ENCODE measurements around the gene NCOR2.

NCOR2 gene

GRCh38 chr12:124532331-124532750 lies 35.1 kb downstream of the NCOR2 start:
- Histone ChIP-seq H3K4me3 (ENCODE audit: low read length) (no peak overlapping the region), H3K9me3 (ENCODE audit: control insufficient read depth, low read depth, low read length) (no peaks in the 10 kb centered on the region), H3K9ac (ENCODE audit: low read length) (no peak overlapping the region), H3K4me1 (ENCODE audit: control insufficient read depth, low read depth, low read length) (peaks cover 8% of the 10 kb centered on the region), H3K36me3 (ENCODE audit: control insufficient read depth, low read depth, low read length) (peaks cover 3% of the 10 kb centered on the region), H3K27ac (ENCODE audit: low read length) (no peak overlapping the region), H3K27me3 (ENCODE audit: control insufficient read depth, insufficient read depth, low read length) (no peaks in the 10 kb centered on the region)

GRCh38 chr12:124531906-124532305 lies 35.5 kb downstream of the NCOR2 start:
- no peaks in the 10 kb centered on the region for H3K9me3 ChIP-seq (ENCODE audit: control insufficient read depth, low read depth, low read length)
- H3K36me3 ChIP-seq (ENCODE audit: control insufficient read depth, low read depth, low read length) = peaks cover 3% of the 10 kb centered on the region
- H3K4me1 ChIP-seq (ENCODE audit: control insufficient read depth, low read depth, low read length) = peaks cover 8% of the 10 kb centered on the region
- H3K4me3 ChIP-seq (ENCODE audit: low read length) = no peak overlapping the region
- no peak overlapping the region for H3K9ac ChIP-seq (ENCODE audit: low read length)
- H3K27ac ChIP-seq (ENCODE audit: low read length) = no peak overlapping the region
- no peaks in the 10 kb centered on the region for H3K27me3 ChIP-seq (ENCODE audit: control insufficient read depth, insufficient read depth, low read length)

- H3K4me3 ChIP-seq (ENCODE audit: low read length) = no peak overlapping the region
- peaks cover 3% of the 10 kb centered on the region for H3K36me3 ChIP-seq (ENCODE audit: control insufficient read depth, low read depth, low read length)
- H3K27ac ChIP-seq (ENCODE audit: low read length) = no peak overlapping the region
- peaks cover 8% of the 10 kb centered on the region for H3K4me1 ChIP-seq (ENCODE audit: control insufficient read depth, low read depth, low read length)
- H3K9ac ChIP-seq (ENCODE audit: low read length) = no peak overlapping the region
- no peaks in the 10 kb centered on the region for H3K27me3 ChIP-seq (ENCODE audit: control insufficient read depth, insufficient read depth, low read length)
- no peaks in the 10 kb centered on the region for H3K9me3 ChIP-seq (ENCODE audit: control insufficient read depth, low read depth, low read length)
Measured at GRCh38 chr12:124531281-124531745, 36.1 kb downstream of the NCOR2 start.

- H3K9ac ChIP-seq (ENCODE audit: low read length) = no peak overlapping the region
- H3K4me1 ChIP-seq (ENCODE audit: control insufficient read depth, low read depth, low read length) = peaks cover 8% of the 10 kb centered on the region
- H3K36me3 ChIP-seq (ENCODE audit: control insufficient read depth, low read depth, low read length) = peaks cover 3% of the 10 kb centered on the region
- H3K27ac ChIP-seq (ENCODE audit: low read length) = no peak overlapping the region
- H3K9me3 ChIP-seq (ENCODE audit: control insufficient read depth, low read depth, low read length) = no peaks in the 10 kb centered on the region
- H3K4me3 ChIP-seq (ENCODE audit: low read length) = no peak overlapping the region
- H3K27me3 ChIP-seq (ENCODE audit: control insufficient read depth, insufficient read depth, low read length) = no peaks in the 10 kb centered on the region
Measured at GRCh38 chr12:124530637-124531263, 36.7 kb downstream of the NCOR2 start.

GRCh38 chr12:124529565-124530276 lies 37.7 kb downstream of the NCOR2 start:
- Histone ChIP-seq H3K9me3 (ENCODE audit: control insufficient read depth, low read depth, low read length) (no peaks in the 10 kb centered on the region), H3K27ac (ENCODE audit: low read length) (no peak overlapping the region), H3K4me3 (ENCODE audit: low read length) (no peak overlapping the region), H3K36me3 (ENCODE audit: control insufficient read depth, low read depth, low read length) (peaks cover 3% of the 10 kb centered on the region), H3K4me1 (ENCODE audit: control insufficient read depth, low read depth, low read length) (peaks cover 8% of the 10 kb centered on the region), H3K9ac (ENCODE audit: low read length) (no peak overlapping the region), H3K27me3 (ENCODE audit: control insufficient read depth, insufficient read depth, low read length) (no peaks in the 10 kb centered on the region)

GRCh38 chr12:124527861-124528561 lies 39.4 kb downstream of the NCOR2 start:
- Histone ChIP-seq H3K4me1 (ENCODE audit: control insufficient read depth, low read depth, low read length) (peaks cover 5% of the 10 kb centered on the region), H3K27me3 (ENCODE audit: control insufficient read depth, insufficient read depth, low read length) (no peaks in the 10 kb centered on the region), H3K27ac (ENCODE audit: low read length) (no peak overlapping the region), H3K36me3 (ENCODE audit: control insufficient read depth, low read depth, low read length) (peaks cover 3% of the 10 kb centered on the region), H3K9me3 (ENCODE audit: control insufficient read depth, low read depth, low read length) (no peaks in the 10 kb centered on the region), H3K9ac (ENCODE audit: low read length) (no peak overlapping the region), H3K4me3 (ENCODE audit: low read length) (no peak overlapping the region)

- Histone ChIP-seq H3K27ac (ENCODE audit: low read length) (no peak overlapping the region), H3K4me1 (ENCODE audit: control insufficient read depth, low read depth, low read length) (no peaks in the 10 kb centered on the region), H3K27me3 (ENCODE audit: control insufficient read depth, insufficient read depth, low read length) (no peaks in the 10 kb centered on the region), H3K9me3 (ENCODE audit: control insufficient read depth, low read depth, low read length) (no peaks in the 10 kb centered on the region), H3K4me3 (ENCODE audit: low read length) (no peak overlapping the region), H3K9ac (ENCODE audit: low read length) (no peak overlapping the region), H3K36me3 (ENCODE audit: control insufficient read depth, low read depth, low read length) (peaks cover 3% of the 10 kb centered on the region)
Measured at GRCh38 chr12:124525927-124526692, 41.3 kb downstream of the NCOR2 start.

GRCh38 chr12:124525455-124525854 lies 42.0 kb downstream of the NCOR2 start:
- H3K4me1 ChIP-seq (ENCODE audit: control insufficient read depth, low read depth, low read length) = no peaks in the 10 kb centered on the region
- H3K9me3 ChIP-seq (ENCODE audit: control insufficient read depth, low read depth, low read length) = no peaks in the 10 kb centered on the region
- no peak overlapping the region for H3K9ac ChIP-seq (ENCODE audit: low read length)
- H3K4me3 ChIP-seq (ENCODE audit: low read length) = no peak overlapping the region
- H3K27ac ChIP-seq (ENCODE audit: low read length) = no peak overlapping the region
- no peaks in the 10 kb centered on the region for H3K27me3 ChIP-seq (ENCODE audit: control insufficient read depth, insufficient read depth, low read length)
- H3K36me3 ChIP-seq (ENCODE audit: control insufficient read depth, low read depth, low read length) = peaks cover 3% of the 10 kb centered on the region

- Histone ChIP-seq H3K9me3 (ENCODE audit: control insufficient read depth, low read depth, low read length) (no peaks in the 10 kb centered on the region), H3K27me3 (ENCODE audit: control insufficient read depth, insufficient read depth, low read length) (no peaks in the 10 kb centered on the region), H3K36me3 (ENCODE audit: control insufficient read depth, low read depth, low read length) (no peaks in the 10 kb centered on the region), H3K4me1 (ENCODE audit: control insufficient read depth, low read depth, low read length) (no peaks in the 10 kb centered on the region), H3K27ac (ENCODE audit: low read length) (no peak overlapping the region), H3K4me3 (ENCODE audit: low read length) (no peak overlapping the region), H3K9ac (ENCODE audit: low read length) (no peak overlapping the region)
Measured at GRCh38 chr12:124524231-124524925, 43.0 kb downstream of the NCOR2 start.

GRCh38 chr12:124523071-124523470 lies 44.3 kb downstream of the NCOR2 start:
- Histone ChIP-seq H3K36me3 (ENCODE audit: control insufficient read depth, low read depth, low read length) (no peaks in the 10 kb centered on the region), H3K4me1 (ENCODE audit: control insufficient read depth, low read depth, low read length) (peaks cover 6% of the 10 kb centered on the region), H3K27ac (ENCODE audit: low read length) (no peak overlapping the region), H3K9ac (ENCODE audit: low read length) (no peak overlapping the region), H3K9me3 (ENCODE audit: control insufficient read depth, low read depth, low read length) (no peaks in the 10 kb centered on the region), H3K4me3 (ENCODE audit: low read length) (no peak overlapping the region), H3K27me3 (ENCODE audit: control insufficient read depth, insufficient read depth, low read length) (no peaks in the 10 kb centered on the region)

- no peaks in the 10 kb centered on the region for H3K36me3 ChIP-seq (ENCODE audit: control insufficient read depth, low read depth, low read length)
- no peaks in the 10 kb centered on the region for H3K9me3 ChIP-seq (ENCODE audit: control insufficient read depth, low read depth, low read length)
- no peaks in the 10 kb centered on the region for H3K27me3 ChIP-seq (ENCODE audit: control insufficient read depth, insufficient read depth, low read length)
- no peak overlapping the region for H3K4me3 ChIP-seq (ENCODE audit: low read length)
- H3K4me1 ChIP-seq (ENCODE audit: control insufficient read depth, low read depth, low read length) = peaks cover 6% of the 10 kb centered on the region
- H3K27ac ChIP-seq (ENCODE audit: low read length) = no peak overlapping the region
- H3K9ac ChIP-seq (ENCODE audit: low read length) = no peak overlapping the region
Measured at GRCh38 chr12:124520907-124521306, 46.5 kb downstream of the NCOR2 start.

All from iPS-18a (cell line).